Heart right ventricle (tissue), 16 donors: ENCODE data around the gene HFE. TPM values are rescaled to one million over a fixed set of nuclear protein-coding genes. Genes with fewer than 3 reads are reported as not detected.

Experiments used
- ATAC-seq, 8 donors: fragments of 200-7000 bp; cut with Tn5 transposase; one replicate each; pipeline ENCODE4 v1.9.1; 2020; ENCODE audit warnings: mild to moderate bottlenecking in 8 of 8, moderate library complexity in 8 of 8, moderate number of reproducible peaks in 1 of 8
- DNase-seq, 2 donors: peaks; one replicate each; pipeline ENCODE4 v3.0.0-alpha.2; 2020
- H3K27ac ChIP-seq, 10 donors: fragments of 200-600 bp; sonication (generic) in 2 of 10; one replicate each; pipeline versions ENCODE4 v1.5.0 to v1.8.0; 2020 to 2022; ENCODE audit warnings: mild to moderate bottlenecking in 3 of 10
- H3K27me3 ChIP-seq, 7 donors: fragments of 200-600 bp; one replicate each; pipeline ENCODE4 v1.8.0; 2021 to 2022; ENCODE audit warnings: mild to moderate bottlenecking in 2 of 7
- H3K36me3 ChIP-seq, 9 donors: fragments of 200-600 bp; sonication (generic) in 1 of 9; one replicate each; pipeline versions ENCODE4 v1.5.0 to v1.8.0; 2020 to 2022; ENCODE audit warnings: mild to moderate bottlenecking in 2 of 9
- H3K4me1 ChIP-seq, 9 donors: fragments of 200-600 bp; sonication (generic) in 1 of 9; one replicate each; pipeline versions ENCODE4 v1.5.0 to v1.8.0; 2020 to 2022; ENCODE audit warnings: mild to moderate bottlenecking in 4 of 9
- H3K4me3 ChIP-seq, 10 donors: fragments of 200-600 bp; sonication (generic) in 2 of 10; one replicate each; pipeline versions ENCODE4 v1.5.0 to v1.8.0; 2020 to 2022; ENCODE audit warnings: mild to moderate bottlenecking in 7 of 10, moderate library complexity in 2 of 10
- H3K9me3 ChIP-seq, 11 donors: fragments of 200-600 bp in 10 of 11; sonication (generic) in 2 of 11; one replicate each; pipeline versions ENCODE4 v1.5.0 to v1.8.0; 2013 to 2022; ENCODE audit warnings: mild to moderate bottlenecking in 2 of 11, control low read depth in 1 of 11, moderate library complexity in 1 of 11
- WGBS, 2 donors: extraction: QIAGEN DNeasy Blood & Tissue Kit; methylation state at CpG; one replicate each; pipeline ENCODE4 v1.1.7; 2013; ENCODE audit warnings: inconsistent platforms in 1 of 2; 5-methylcytosine and 5-hydroxymethylcytosine counted together
- intact Hi-C, 10 donors: fragments of 100-400 bp; cut with DNase I; formaldehyde crosslinking; loops; one replicate each; pipeline versions ENCODE4 v1.11.1 to v1.14.2; 2022
- polyA plus RNA-seq, 2 donors: library from polyadenylated mRNA; stranded (reverse); fragments of 200-250 nt; gene quantifications; one replicate each; pipeline ENCODE4 v1.2.3, GENCODE V29; 2013
- total RNA-seq, 10 donors: library from RNA; stranded (reverse); fragmentation: NEBNext Ultra II Directional in 3 of 10; extraction: Animal tissue kit (Norgen Biotek cat#: 25700) in 3 of 10; gene quantifications; one replicate each; pipeline versions ENCODE4 v1.2.1 to v1.2.4, GENCODE V29; 2021 to 2023
- TF ChIP-seq, protein P1 (sequence below), 9 donors: fragments of 200-600 bp; sonication (generic) in 2 of 9; IDR thresholded peaks; one replicate each; pipeline versions ENCODE4 v1.5.0 to v1.8.0; 2021 to 2022; ENCODE audit warnings: antibody characterized with exemption in 9 of 9, mild to moderate bottlenecking in 5 of 9, moderate library complexity in 1 of 9
- donor health status: Arrhythmogenic right ventricular cardiomyopathy.
- donor health status: ischemic (EF 13 %, LVEDD 7.1; RV severe dilation, severe dysfunction).
- donor health status: healthy with polysubstance abuse.
- donor health status: DM: no; HTN: yes; CAD: no.
- donor health status: DM: no; HTN: no; CAD: no.
- donor health status: ischemic (EF 25% LVEDD 6.9; RV normal size, moderate dysfunction).
- donor health status: ischemic (EF 25% LVEDD 5.7; RV mildly dilated, moderate dysfunction).
- donor health status: healthy.
- donor health status: DM: yes; HTN: yes; CAD: no.
- donor health status: Ischemic cardiomyopathy.
- donor health status: ischemic (EF 35%, LVEDD 5.7; RV mildly dilated, moderate dysfunction).
- donor health status: nonischemic (EF 11% LVEDD 7.7; RV severe dilation, severe dysfunction).
- donor health status: DM: yes; HTN: yes; CAD: no.
- donor health status: PGD.
- donor health status: ischemic (EF 29% LVEDD 5.4; RV normal size, mild dysfunction).
- donor health status: nonischemic (EF 23%, LVEDD 6.1; RV moderate dilation, normal function).

The HFE gene
- total and polyA plus RNA-seq, 12 donors: 1.4 to 7.7 (median 3.9) TPM

DNA sequence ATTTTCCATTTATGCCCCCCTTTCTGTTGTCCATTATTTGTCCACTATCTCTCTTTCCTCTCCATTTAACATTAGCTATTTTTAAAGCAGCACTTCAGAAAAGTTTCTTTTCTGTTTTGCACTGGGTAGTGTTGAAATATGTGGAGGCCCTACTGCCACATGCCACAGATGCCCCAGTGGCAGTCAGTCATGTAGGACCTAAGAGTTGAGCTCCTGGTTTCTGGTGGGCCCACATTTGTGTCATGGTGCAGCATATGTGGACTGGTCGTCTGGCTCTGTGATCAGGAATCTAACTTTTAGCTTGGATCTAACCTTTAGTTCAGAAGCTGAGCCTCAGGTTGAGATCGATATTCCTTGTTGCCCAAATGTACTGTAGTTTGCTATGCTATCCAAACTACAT lies 54.8 kb downstream of the HFE start:
- peak overlapping the region in 1 of 10 donors; percentile 17 for H3K27ac ChIP-seq

More for the DNA sequence above, 54.8 kb downstream of the HFE start:
- ATAC-seq (no peak), DNase-seq (no peak)
- intact Hi-C loops: no loop called here
- Histone ChIP-seq H3K9me3 (no peaks in the 10 kb centered on the region), H3K4me1 (peaks cover 0 to 17% (median 7%) of the 10 kb centered on the region in 9 donors), H3K36me3 (peaks cover 0 to 35% (median 14%) of the 10 kb centered on the region in 9 donors), H3K27me3 (no peaks in the 10 kb centered on the region), H3K4me3 (no peak overlapping the region)
- TF ChIP-seq, protein P1, sequence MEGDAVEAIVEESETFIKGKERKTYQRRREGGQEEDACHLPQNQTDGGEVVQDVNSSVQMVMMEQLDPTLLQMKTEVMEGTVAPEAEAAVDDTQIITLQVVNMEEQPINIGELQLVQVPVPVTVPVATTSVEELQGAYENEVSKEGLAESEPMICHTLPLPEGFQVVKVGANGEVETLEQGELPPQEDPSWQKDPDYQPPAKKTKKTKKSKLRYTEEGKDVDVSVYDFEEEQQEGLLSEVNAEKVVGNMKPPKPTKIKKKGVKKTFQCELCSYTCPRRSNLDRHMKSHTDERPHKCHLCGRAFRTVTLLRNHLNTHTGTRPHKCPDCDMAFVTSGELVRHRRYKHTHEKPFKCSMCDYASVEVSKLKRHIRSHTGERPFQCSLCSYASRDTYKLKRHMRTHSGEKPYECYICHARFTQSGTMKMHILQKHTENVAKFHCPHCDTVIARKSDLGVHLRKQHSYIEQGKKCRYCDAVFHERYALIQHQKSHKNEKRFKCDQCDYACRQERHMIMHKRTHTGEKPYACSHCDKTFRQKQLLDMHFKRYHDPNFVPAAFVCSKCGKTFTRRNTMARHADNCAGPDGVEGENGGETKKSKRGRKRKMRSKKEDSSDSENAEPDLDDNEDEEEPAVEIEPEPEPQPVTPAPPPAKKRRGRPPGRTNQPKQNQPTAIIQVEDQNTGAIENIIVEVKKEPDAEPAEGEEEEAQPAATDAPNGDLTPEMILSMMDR (IDR thresholded peaks at IDR 0.05): no peak
- 86 to 89% methylated on average over 2 of the region's 2 CpGs for WGBS, 2 donors

Other genes with a start within 250 kb of the HFE start
- not detected for gene SLC17A3, start 213.2 kb upstream of the HFE start, total RNA-seq
- not detected for gene SLC17A3, start 213.2 kb upstream of the HFE start, polyA plus RNA-seq
- gene SLC17A2, start 156.7 kb upstream of the HFE start, total RNA-seq: not detected
- not detected for gene SLC17A2, start 156.7 kb upstream of the HFE start, polyA plus RNA-seq
- 1 to 10 TPM; 1.3 to 5.4 (median 2.7) TPM for gene TRIM38, start 124.6 kb upstream of the HFE start, total RNA-seq
- gene TRIM38, start 124.6 kb upstream of the HFE start, polyA plus RNA-seq: 1 to 10 TPM; 1.3 to 3.7 TPM